Suprapubic skin (tissue), 4 donors: ENCODE data around the gene CDK11A. TPM values are rescaled to one million over a fixed set of nuclear protein-coding genes. Genes with fewer than 3 reads are reported as not detected.
A peak's percentile ranks its signal among the peaks of the same experiment; 100 is the strongest.
"Not testable (repeated sequence)": the region's sequence is repeated elsewhere in the genome, so short reads cannot be mapped to it uniquely, and the experiment has no call there.

Experiments used
- DNase-seq, 2 donors: peaks; one replicate each; pipeline ENCODE4 v3.0.0-alpha.2; 2019; ENCODE audit warnings: low spot score in 2 of 2
- H3K27ac ChIP-seq: fragments of 200-600 bp; sonication (generic); one replicate; pipeline ENCODE4 v1.5.1; 2019
- H3K27me3 ChIP-seq: fragments of 200-600 bp; sonication (generic); one replicate; pipeline ENCODE4 v1.5.1; 2019
- H3K36me3 ChIP-seq: fragments of 200-600 bp; sonication (generic); one replicate; pipeline ENCODE4 v1.5.1; 2019
- H3K4me1 ChIP-seq: fragments of 200-600 bp; sonication (generic); one replicate; pipeline ENCODE4 v1.5.1; 2019
- H3K4me3 ChIP-seq: fragments of 200-600 bp; sonication (generic); one replicate; pipeline ENCODE4 v1.5.1; 2019; ENCODE audit warnings: mild to moderate bottlenecking
- H3K9me3 ChIP-seq: fragments of 200-600 bp; sonication (generic); one replicate; pipeline ENCODE4 v1.5.1; 2019
- CTCF ChIP-seq, 2 donors: fragments of 200-600 bp in 1 of 2; fragments of 450-650 bp in 1 of 2; sonication (generic) in 1 of 2; IDR thresholded peaks; one replicate each; pipeline ENCODE4 v1.5.1; 2016 to 2019; ENCODE audit warnings: antibody characterized with exemption in 2 of 2, mild to moderate bottlenecking in 1 of 2, moderate library complexity in 1 of 2
- EP300 ChIP-seq: sonication (generic); formaldehyde crosslinking; IDR thresholded peaks from one replicate; pipeline ENCODE4 v1.6.1; 2017; ENCODE audit warnings: antibody characterized with exemption
- POLR2A ChIP-seq, 2 donors: fragments of 450-650 bp; IDR thresholded peaks; one replicate each; pipeline ENCODE4 v1.6.1; 2017; ENCODE audit warnings: antibody characterized with exemption in 2 of 2, mild to moderate bottlenecking in 2 of 2, moderate library complexity in 2 of 2
- POLR2AphosphoS5 ChIP-seq, 3 donors: sonication (generic); formaldehyde crosslinking; IDR thresholded peaks; one replicate each; pipeline ENCODE4 v1.6.1; 2017; ENCODE audit warnings: antibody characterized with exemption in 3 of 3
- WGBS: methylation state at CpG from one replicate; pipeline ENCODE4 v1.1.5; 2018; 5-methylcytosine and 5-hydroxymethylcytosine counted together
- total RNA-seq, 4 donors: library from RNA; depleted of rRNA; stranded (reverse); fragments of >200 nt; gene quantifications; one replicate each; pipeline ENCODE4 v1.1.0, GENCODE V29; 2016

Gene CDK11A
- total RNA-seq, 4 donors from 2014 or later: 23.6 to 136 (median 53.4) TPM

- Histone ChIP-seq H3K27me3 (no peaks in the 10 kb centered on the region), H3K4me1 (peaks cover 23% of the 10 kb centered on the region), H3K4me3 (no peak overlapping the region), H3K27ac (peak overlapping the region; percentile 55), H3K9me3 (no peaks in the 10 kb centered on the region), H3K36me3 (peaks cover 10% of the 10 kb centered on the region)
- 82% methylated on average over 14 of the region's 24 CpGs for WGBS
- peak in 1 of 2 donors; percentile 17 for TF ChIP-seq CTCF (IDR thresholded peaks at IDR 0.05)
- no peak for TF ChIP-seq POLR2AphosphoS5 (IDR thresholded peaks at IDR 0.05)
- peak in 1 of 2 donors; percentile 72 for DNase-seq
Measured at GRCh38 chr1:1678581-1679380, 45.4 kb downstream of the CDK11A start.

GRCh38 chr1:1677718-1678580, 46.2 kb downstream of the CDK11A start:
- peaks cover 18% of the 10 kb centered on the region for H3K4me1 ChIP-seq

GRCh38 chr1:1676087-1676486, 48.1 kb downstream of the CDK11A start:
- not testable (repeated sequence) for H3K27me3 ChIP-seq, H3K27ac ChIP-seq, H3K4me3 ChIP-seq, H3K9me3 ChIP-seq
- DNase-seq: peak in 1 of 2 donors; percentile 32
- 92% methylated on average over 7 of the region's 21 CpGs for WGBS
- Histone ChIP-seq H3K36me3 (peaks cover 23% of the 10 kb centered on the region), H3K4me1 (peaks cover 18% of the 10 kb centered on the region)

More at GRCh38 chr1:1677718-1678580, 46.2 kb downstream of the CDK11A start:
- H3K4me3 ChIP-seq: no peak overlapping the region
- H3K36me3 ChIP-seq: peaks cover 13% of the 10 kb centered on the region
- H3K27ac ChIP-seq: peak overlapping the region; percentile 55
- H3K27me3 ChIP-seq: no peaks in the 10 kb centered on the region
- TF ChIP-seq POLR2AphosphoS5 (IDR thresholded peaks at IDR 0.05) (no peak), CTCF (IDR thresholded peaks at IDR 0.05) (no peak), POLR2A (IDR thresholded peaks at IDR 0.05) (no peak), EP300 (no peak)
- WGBS: 79% methylated on average over 39 of the region's 39 CpGs
- peak in 1 of 2 donors; percentile 78 for DNase-seq
- H3K9me3 ChIP-seq: no peaks in the 10 kb centered on the region

GRCh38 chr1:1675218-1675617, 48.9 kb downstream of the CDK11A start:
- WGBS: no CpG with 5 or more reads among the region's 18 CpGs
- H3K36me3 ChIP-seq: peaks cover 27% of the 10 kb centered on the region
- not testable (repeated sequence) for H3K27me3 ChIP-seq

GRCh38 chr1:1674806-1675205, 49.4 kb downstream of the CDK11A start:
- H3K27ac ChIP-seq, H3K9me3 ChIP-seq, DNase-seq, H3K4me3 ChIP-seq, H3K27me3 ChIP-seq: not testable (repeated sequence)
- H3K36me3 ChIP-seq: peaks cover 30% of the 10 kb centered on the region
- WGBS: 90% methylated on average over 16 of the region's 21 CpGs
- peaks cover 18% of the 10 kb centered on the region for H3K4me1 ChIP-seq

More at GRCh38 chr1:1675218-1675617, 48.9 kb downstream of the CDK11A start:
- peaks cover 18% of the 10 kb centered on the region for H3K4me1 ChIP-seq
- H3K27ac ChIP-seq, DNase-seq, H3K4me3 ChIP-seq, H3K9me3 ChIP-seq: not testable (repeated sequence)

- no peaks in the 10 kb centered on the region for H3K4me1 ChIP-seq
- H3K9me3 ChIP-seq: no peaks in the 10 kb centered on the region
- DNase-seq: peak in 1 of 2 donors; percentile 41
- no peak overlapping the region for H3K4me3 ChIP-seq
- no peak overlapping the region for H3K27ac ChIP-seq
- H3K27me3 ChIP-seq: no peaks in the 10 kb centered on the region
- TF ChIP-seq POLR2AphosphoS5 (IDR thresholded peaks at IDR 0.05) (no peak), EP300 (no peak), CTCF (IDR thresholded peaks at IDR 0.05) (no peak), POLR2A (IDR thresholded peaks at IDR 0.05) (no peak)
- 94% methylated on average over 25 of the region's 25 CpGs for WGBS
- peaks cover 46% of the 10 kb centered on the region for H3K36me3 ChIP-seq
Measured at GRCh38 chr1:1672181-1672965, 51.8 kb downstream of the CDK11A start.
